ENCODE data around the gene LSAMP. TPM values are rescaled to one million over a fixed set of nuclear protein-coding genes. Genes with fewer than 3 reads are reported as not detected.

Gene LSAMP
- total and polyA plus RNA-seq, 9 of the 15 experiments (the other 6 are each of a cell fraction or from before 2014, with no cell fraction given) = 0.09 to 0.11 TPM; not detected in 7

DNA sequence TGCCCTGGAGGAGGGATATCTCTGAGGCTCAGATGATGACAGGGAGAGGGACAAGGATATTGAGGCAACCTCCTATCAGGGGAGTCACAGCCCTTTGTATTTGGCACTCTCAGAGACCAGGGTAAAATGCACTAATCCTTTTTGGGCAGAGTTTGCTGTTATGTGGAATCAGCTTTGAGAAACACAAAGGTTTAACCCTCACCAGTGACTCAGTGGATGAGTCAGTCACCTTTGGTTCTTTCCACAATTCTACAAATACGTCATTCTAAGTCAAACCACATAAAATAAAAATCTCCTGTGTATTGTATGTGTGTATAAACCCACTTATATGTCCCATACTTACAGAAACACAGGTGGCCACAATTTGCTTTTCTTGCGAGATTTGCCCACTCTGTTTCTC, 5.1 kb downstream of the LSAMP start (continued):
- TF ChIP-seq ESRRA (IDR thresholded peaks at IDR 0.05; ENCODE audit: borderline replicate concordance, low read depth) = no peak
- no peak for TF ChIP-seq IRF2 (CRISPR knock-in tag; IDR thresholded peaks at IDR 0.05)
- no peak for TF ChIP-seq YBX1 (IDR thresholded peaks at IDR 0.05)
- TF ChIP-seq NFIC (IDR thresholded peaks at IDR 0.05) = no peak
- no peak for TF ChIP-seq ZBTB8A (IDR thresholded peaks at IDR 0.05; ENCODE audit: partially characterized antibody)
- TF ChIP-seq, protein P1, sequence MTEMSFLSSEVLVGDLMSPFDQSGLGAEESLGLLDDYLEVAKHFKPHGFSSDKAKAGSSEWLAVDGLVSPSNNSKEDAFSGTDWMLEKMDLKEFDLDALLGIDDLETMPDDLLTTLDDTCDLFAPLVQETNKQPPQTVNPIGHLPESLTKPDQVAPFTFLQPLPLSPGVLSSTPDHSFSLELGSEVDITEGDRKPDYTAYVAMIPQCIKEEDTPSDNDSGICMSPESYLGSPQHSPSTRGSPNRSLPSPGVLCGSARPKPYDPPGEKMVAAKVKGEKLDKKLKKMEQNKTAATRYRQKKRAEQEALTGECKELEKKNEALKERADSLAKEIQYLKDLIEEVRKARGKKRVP (CRISPR knock-in tag; IDR thresholded peaks at IDR 0.05) = no peak
- no peak for TF ChIP-seq ARID2 (IDR thresholded peaks at IDR 0.05)
- TF ChIP-seq OTX1 (CRISPR knock-in tag; IDR thresholded peaks at IDR 0.05) = no peak
- no peak for TF ChIP-seq RBM15 (IDR thresholded peaks at IDR 0.05; ENCODE audit: insufficient read depth, low read length)
- no peak for TF ChIP-seq NBN (IDR thresholded peaks at IDR 0.05; ENCODE audit: low read depth)
- TF ChIP-seq, protein P2, sequence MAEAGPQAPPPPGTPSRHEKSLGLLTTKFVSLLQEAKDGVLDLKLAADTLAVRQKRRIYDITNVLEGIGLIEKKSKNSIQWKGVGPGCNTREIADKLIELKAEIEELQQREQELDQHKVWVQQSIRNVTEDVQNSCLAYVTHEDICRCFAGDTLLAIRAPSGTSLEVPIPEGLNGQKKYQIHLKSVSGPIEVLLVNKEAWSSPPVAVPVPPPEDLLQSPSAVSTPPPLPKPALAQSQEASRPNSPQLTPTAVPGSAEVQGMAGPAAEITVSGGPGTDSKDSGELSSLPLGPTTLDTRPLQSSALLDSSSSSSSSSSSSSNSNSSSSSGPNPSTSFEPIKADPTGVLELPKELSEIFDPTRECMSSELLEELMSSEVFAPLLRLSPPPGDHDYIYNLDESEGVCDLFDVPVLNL (CRISPR knock-in tag; IDR thresholded peaks at IDR 0.05; ENCODE audit: low read depth) = no peak

DNA sequence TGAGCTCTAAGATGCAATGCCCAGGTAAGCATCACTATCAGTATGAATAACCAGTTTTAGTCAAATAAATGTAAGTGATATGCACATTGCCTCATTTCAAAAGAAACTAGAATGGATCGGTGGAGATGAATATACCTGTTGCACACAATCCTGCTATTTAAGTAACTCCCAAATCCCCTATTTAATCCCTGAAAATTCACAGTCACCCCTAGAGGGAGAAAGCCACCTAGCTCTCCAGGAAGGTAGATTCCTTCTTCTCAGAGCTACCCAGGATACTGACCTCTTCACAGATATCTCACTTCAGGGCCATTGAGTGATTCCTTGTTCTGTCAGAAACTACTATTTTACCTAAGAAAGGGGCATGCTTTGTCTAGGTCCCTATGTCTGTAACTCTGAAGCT, 11.7 kb downstream of the LSAMP start:
- H2AFZ ChIP-seq (ENCODE audit: low read depth, low read length) = no peak overlapping the region
- no peaks in the 10 kb centered on the region for H4K20me1 ChIP-seq (replicated peaks; ENCODE audit: control insufficient read depth, insufficient read depth, low read length)
- in situ Hi-C loops (cut with MboI) = no loop called here
- no peak for DNase-seq (ENCODE audit: extremely low read depth in 1 of 4, low spot score in 3 of 4)
- H3K4me1 ChIP-seq (replicated peaks in 1 of 2; ENCODE audit: control insufficient read depth in 2 of 2, insufficient read depth in 2 of 2, low read length in 2 of 2) = no peaks in the 10 kb centered on the region
- POLR2A ChIA-PET = no interaction called here
- H3K27me3 ChIP-seq (ENCODE audit: control insufficient read depth in 2 of 2, insufficient read depth in 2 of 2, low read length in 2 of 2) = no peaks in the 10 kb centered on the region
- no TSS peak for BruUV-seq (replicated peaks)
- no peaks in the 10 kb centered on the region for H3K79me2 ChIP-seq (ENCODE audit: control insufficient read depth, insufficient read depth, low read length)
- H3K9ac ChIP-seq (ENCODE audit: insufficient read depth in 1 of 2, low read depth in 2 of 2, low read length in 2 of 2) = no peak overlapping the region
- H3K36me3 ChIP-seq (ENCODE audit: control insufficient read depth, insufficient read depth, low read length) = no peaks in the 10 kb centered on the region
- no peak overlapping the region for H3K27ac ChIP-seq (ENCODE audit: extremely low read depth, low read depth, low read length)
- 10% methylated on average over 1 of the region's 1 CpG for WGBS (ENCODE audit: insufficient coverage, low coverage, missing lambda C conversion rate)
- CTCF ChIA-PET (ENCODE audit: low intra/inter-chr PET ratio) = no interaction called here
- ATAC-seq = no peak
- FAIRE-seq = no peak
- intact Hi-C loops (cut with micrococcal nuclease) = no loop called here
- H3K9me1 ChIP-seq (ENCODE audit: control insufficient read depth, insufficient read depth, low read length) = no peaks in the 10 kb centered on the region
- no peak overlapping the region for H3K4me2 ChIP-seq (ENCODE audit: insufficient read depth, low read length)
- no peaks in the 10 kb centered on the region for H3K9me3 ChIP-seq (replicated peaks; ENCODE audit: control insufficient read depth, insufficient read depth, low read depth, low read length)
- no peak overlapping the region for H3K4me3 ChIP-seq
- no peak for TF ChIP-seq CBFA2T2 (conservative IDR thresholded peaks at IDR 0.05)
- TF ChIP-seq PHTF2 (CRISPR knock-in tag; IDR thresholded peaks at IDR 0.05) = no peak
- TF ChIP-seq ZNF584 (CRISPR knock-in tag; IDR thresholded peaks at IDR 0.05; ENCODE audit: low read depth) = no peak
- TF ChIP-seq RBM14 (IDR thresholded peaks at IDR 0.05; ENCODE audit: borderline replicate concordance, insufficient read depth, low read depth, low read length) = no peak
- TF ChIP-seq, protein P3, sequence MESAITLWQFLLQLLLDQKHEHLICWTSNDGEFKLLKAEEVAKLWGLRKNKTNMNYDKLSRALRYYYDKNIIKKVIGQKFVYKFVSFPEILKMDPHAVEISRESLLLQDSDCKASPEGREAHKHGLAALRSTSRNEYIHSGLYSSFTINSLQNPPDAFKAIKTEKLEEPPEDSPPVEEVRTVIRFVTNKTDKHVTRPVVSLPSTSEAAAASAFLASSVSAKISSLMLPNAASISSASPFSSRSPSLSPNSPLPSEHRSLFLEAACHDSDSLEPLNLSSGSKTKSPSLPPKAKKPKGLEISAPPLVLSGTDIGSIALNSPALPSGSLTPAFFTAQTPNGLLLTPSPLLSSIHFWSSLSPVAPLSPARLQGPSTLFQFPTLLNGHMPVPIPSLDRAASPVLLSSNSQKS (CRISPR knock-in tag; IDR thresholded peaks at IDR 0.05) = no peak
- no peak for TF ChIP-seq ZNF57 (CRISPR knock-in tag; IDR thresholded peaks at IDR 0.05)
- TF ChIP-seq, protein P4, sequence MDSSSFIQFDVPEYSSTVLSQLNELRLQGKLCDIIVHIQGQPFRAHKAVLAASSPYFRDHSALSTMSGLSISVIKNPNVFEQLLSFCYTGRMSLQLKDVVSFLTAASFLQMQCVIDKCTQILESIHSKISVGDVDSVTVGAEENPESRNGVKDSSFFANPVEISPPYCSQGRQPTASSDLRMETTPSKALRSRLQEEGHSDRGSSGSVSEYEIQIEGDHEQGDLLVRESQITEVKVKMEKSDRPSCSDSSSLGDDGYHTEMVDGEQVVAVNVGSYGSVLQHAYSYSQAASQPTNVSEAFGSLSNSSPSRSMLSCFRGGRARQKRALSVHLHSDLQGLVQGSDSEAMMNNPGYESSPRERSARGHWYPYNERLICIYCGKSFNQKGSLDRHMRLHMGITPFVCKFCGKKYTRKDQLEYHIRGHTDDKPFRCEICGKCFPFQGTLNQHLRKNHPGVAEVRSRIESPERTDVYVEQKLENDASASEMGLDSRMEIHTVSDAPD (CRISPR knock-in tag; IDR thresholded peaks at IDR 0.05) = no peak
- TF ChIP-seq PHB2 (IDR thresholded peaks at IDR 0.05; ENCODE audit: low read depth) = no peak
- TF ChIP-seq CBX1 (IDR thresholded peaks at IDR 0.05; ENCODE audit: low read depth) = no peak
